22Rv1 (cell line): ENCODE measurements around the gene CCSER1.
A peak's percentile ranks its signal among the peaks of the same experiment; 100 is the strongest.

Source experiments
- H3K27ac ChIP-seq: fragments of 450-650 bp; 2 replicates; pipeline ENCODE4 v1.5.1; 2017
- ZFX ChIP-seq: fragments of 450-650 bp; IDR thresholded peaks from 2 replicates; pipeline ENCODE4 v1.6.1; 2017; ENCODE audit warnings: antibody characterized with exemption, borderline replicate concordance
- TF ChIP-seq, protein P1 (sequence below): fragments of 450-650 bp; IDR thresholded peaks from 2 replicates; pipeline ENCODE4 v1.5.1; 2017; ENCODE audit warnings: mild to moderate bottlenecking

CCSER1 gene

GRCh38 chr4:90845777-90846176, 718.6 kb downstream of the CCSER1 start:
- TF ChIP-seq, protein P1, sequence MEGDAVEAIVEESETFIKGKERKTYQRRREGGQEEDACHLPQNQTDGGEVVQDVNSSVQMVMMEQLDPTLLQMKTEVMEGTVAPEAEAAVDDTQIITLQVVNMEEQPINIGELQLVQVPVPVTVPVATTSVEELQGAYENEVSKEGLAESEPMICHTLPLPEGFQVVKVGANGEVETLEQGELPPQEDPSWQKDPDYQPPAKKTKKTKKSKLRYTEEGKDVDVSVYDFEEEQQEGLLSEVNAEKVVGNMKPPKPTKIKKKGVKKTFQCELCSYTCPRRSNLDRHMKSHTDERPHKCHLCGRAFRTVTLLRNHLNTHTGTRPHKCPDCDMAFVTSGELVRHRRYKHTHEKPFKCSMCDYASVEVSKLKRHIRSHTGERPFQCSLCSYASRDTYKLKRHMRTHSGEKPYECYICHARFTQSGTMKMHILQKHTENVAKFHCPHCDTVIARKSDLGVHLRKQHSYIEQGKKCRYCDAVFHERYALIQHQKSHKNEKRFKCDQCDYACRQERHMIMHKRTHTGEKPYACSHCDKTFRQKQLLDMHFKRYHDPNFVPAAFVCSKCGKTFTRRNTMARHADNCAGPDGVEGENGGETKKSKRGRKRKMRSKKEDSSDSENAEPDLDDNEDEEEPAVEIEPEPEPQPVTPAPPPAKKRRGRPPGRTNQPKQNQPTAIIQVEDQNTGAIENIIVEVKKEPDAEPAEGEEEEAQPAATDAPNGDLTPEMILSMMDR = no peak
- no peak for TF ChIP-seq ZFX
- peak overlapping the region; percentile 10 for H3K27ac ChIP-seq

GRCh38 chr4:90852237-90852636, 725.0 kb downstream of the CCSER1 start:
- H3K27ac ChIP-seq = no peak overlapping the region
- TF ChIP-seq, protein P1 = no peak
- TF ChIP-seq ZFX = no peak

DNA sequence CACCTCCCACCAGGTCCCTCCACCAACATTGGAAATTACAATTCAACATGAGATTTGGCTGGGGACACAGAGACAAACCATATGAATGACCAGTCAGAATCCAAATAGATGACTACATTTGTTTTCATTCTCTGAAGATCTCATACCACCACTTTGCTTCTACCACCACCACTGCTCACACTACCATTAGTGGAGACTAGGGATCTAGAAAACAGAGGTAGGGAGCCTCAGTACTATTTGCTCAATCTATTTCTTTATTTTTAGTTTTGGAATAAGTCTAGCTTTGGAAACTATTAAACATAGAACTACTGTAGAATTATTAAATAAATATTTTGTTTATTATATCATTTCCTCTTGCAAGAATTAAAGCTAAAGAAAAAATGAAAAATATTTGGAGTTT, 727.9 kb downstream of the CCSER1 start:
- no peak for TF ChIP-seq ZFX
- TF ChIP-seq, protein P1 = no peak
- no peak overlapping the region for H3K27ac ChIP-seq

GRCh38 chr4:90857081-90857820, 730.1 kb downstream of the CCSER1 start:
- no peak overlapping the region for H3K27ac ChIP-seq
- no peak for TF ChIP-seq ZFX
- TF ChIP-seq, protein P1 = no peak

- TF ChIP-seq, protein P1 = no peak
- TF ChIP-seq ZFX = no peak
Measured at GRCh38 chr4:90875791-90876190, 748.6 kb downstream of the CCSER1 start.

DNA sequence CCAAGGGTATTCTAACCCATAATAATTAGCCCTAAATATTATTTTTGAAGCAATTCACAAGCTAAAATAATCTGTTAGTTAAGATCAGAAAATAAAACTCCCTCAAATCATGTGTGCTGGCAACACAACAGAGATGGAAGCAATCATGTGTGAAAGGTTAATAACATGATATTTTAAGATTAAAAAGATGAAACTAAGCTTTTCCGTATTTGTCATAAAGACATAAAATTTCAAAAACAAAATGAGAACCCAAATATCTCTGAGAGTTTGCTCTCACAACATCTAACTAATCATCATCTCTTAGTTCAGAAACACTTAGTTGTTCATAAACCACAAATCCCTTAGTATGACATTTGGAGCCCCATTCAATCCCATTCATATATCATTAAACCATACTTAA, 749.1 kb downstream of the CCSER1 start:
- H3K27ac ChIP-seq = no peak overlapping the region
- TF ChIP-seq ZFX = no peak
- TF ChIP-seq, protein P1 = no peak

More at GRCh38 chr4:90875791-90876190, 748.6 kb downstream of the CCSER1 start:
- no peak overlapping the region for H3K27ac ChIP-seq

- TF ChIP-seq, protein P1 = no peak
- TF ChIP-seq ZFX = no peak
- no peak overlapping the region for H3K27ac ChIP-seq
Measured at GRCh38 chr4:90883519-90883918, 756.3 kb downstream of the CCSER1 start.
